Measurements from ENCODE around the gene RBM27.

DNA sequence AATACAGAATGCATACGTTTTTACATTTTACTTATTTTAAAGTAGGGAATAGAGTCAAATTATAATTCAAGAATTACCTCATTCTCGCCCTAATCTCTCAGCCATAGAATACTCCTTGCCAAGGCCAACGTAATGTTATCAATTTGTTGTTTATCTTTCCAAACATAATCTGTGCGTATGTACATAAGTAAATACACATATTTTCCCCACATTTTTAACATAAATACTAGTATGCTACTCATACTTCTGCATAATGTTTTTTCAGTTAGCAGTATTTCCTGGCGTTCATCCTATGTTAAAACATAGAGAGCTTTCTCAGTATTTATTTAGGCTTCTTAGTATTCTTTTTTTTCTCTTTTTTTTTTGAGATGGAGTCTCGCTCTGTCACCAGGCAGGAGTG, 28.8 kb downstream of the RBM27 start:
- no peak for TF ChIP-seq POLR2AphosphoS5 (IDR thresholded peaks at IDR 0.05; ENCODE audit: low read depth, low read length)
- no peak for TF ChIP-seq MEF2A (IDR thresholded peaks at IDR 0.05; ENCODE audit: borderline replicate concordance, low read depth)
- TF ChIP-seq FOXM1 (IDR thresholded peaks at IDR 0.05; ENCODE audit: low read depth): no peak
- no peak for TF ChIP-seq TAF1 (IDR thresholded peaks at IDR 0.05; ENCODE audit: borderline replicate concordance, low read depth, low read length)
- TF ChIP-seq, protein P1, sequence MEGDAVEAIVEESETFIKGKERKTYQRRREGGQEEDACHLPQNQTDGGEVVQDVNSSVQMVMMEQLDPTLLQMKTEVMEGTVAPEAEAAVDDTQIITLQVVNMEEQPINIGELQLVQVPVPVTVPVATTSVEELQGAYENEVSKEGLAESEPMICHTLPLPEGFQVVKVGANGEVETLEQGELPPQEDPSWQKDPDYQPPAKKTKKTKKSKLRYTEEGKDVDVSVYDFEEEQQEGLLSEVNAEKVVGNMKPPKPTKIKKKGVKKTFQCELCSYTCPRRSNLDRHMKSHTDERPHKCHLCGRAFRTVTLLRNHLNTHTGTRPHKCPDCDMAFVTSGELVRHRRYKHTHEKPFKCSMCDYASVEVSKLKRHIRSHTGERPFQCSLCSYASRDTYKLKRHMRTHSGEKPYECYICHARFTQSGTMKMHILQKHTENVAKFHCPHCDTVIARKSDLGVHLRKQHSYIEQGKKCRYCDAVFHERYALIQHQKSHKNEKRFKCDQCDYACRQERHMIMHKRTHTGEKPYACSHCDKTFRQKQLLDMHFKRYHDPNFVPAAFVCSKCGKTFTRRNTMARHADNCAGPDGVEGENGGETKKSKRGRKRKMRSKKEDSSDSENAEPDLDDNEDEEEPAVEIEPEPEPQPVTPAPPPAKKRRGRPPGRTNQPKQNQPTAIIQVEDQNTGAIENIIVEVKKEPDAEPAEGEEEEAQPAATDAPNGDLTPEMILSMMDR (IDR thresholded peaks at IDR 0.05): no peak
- no peak for TF ChIP-seq SMC3 (IDR thresholded peaks at IDR 0.05; ENCODE audit: low read depth, low read length)
- TF ChIP-seq EP300 (IDR thresholded peaks at IDR 0.05; ENCODE audit: borderline replicate concordance in 1 of 2, low read depth in 1 of 2, low read length in 1 of 2): no peak
- TF ChIP-seq, protein P2, sequence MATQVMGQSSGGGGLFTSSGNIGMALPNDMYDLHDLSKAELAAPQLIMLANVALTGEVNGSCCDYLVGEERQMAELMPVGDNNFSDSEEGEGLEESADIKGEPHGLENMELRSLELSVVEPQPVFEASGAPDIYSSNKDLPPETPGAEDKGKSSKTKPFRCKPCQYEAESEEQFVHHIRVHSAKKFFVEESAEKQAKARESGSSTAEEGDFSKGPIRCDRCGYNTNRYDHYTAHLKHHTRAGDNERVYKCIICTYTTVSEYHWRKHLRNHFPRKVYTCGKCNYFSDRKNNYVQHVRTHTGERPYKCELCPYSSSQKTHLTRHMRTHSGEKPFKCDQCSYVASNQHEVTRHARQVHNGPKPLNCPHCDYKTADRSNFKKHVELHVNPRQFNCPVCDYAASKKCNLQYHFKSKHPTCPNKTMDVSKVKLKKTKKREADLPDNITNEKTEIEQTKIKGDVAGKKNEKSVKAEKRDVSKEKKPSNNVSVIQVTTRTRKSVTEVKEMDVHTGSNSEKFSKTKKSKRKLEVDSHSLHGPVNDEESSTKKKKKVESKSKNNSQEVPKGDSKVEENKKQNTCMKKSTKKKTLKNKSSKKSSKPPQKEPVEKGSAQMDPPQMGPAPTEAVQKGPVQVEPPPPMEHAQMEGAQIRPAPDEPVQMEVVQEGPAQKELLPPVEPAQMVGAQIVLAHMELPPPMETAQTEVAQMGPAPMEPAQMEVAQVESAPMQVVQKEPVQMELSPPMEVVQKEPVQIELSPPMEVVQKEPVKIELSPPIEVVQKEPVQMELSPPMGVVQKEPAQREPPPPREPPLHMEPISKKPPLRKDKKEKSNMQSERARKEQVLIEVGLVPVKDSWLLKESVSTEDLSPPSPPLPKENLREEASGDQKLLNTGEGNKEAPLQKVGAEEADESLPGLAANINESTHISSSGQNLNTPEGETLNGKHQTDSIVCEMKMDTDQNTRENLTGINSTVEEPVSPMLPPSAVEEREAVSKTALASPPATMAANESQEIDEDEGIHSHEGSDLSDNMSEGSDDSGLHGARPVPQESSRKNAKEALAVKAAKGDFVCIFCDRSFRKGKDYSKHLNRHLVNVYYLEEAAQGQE (IDR thresholded peaks at IDR 0.05; ENCODE audit: low read depth, low read length): no peak
- no peak for TF ChIP-seq YY1 (IDR thresholded peaks at IDR 0.05; ENCODE audit: low read depth)
- TF ChIP-seq RFX5 (IDR thresholded peaks at IDR 0.05; ENCODE audit: low read length): no peak
